Astrocyte of the spinal cord (primary cell): ENCODE data around the gene LMAN1L.

Experiments used
- DNase-seq: peaks from one replicate; pipeline ENCODE4 v3.0.0; 2011; ENCODE audit warnings: low read depth, low spot score
- H3K4me3 ChIP-seq: 2 replicates; pipeline ENCODE4 v1.5.1; 2011; ENCODE audit warnings: low read depth, mild to moderate bottlenecking, low read length, moderate library complexity
- in situ Hi-C: cut with HindIII; loops from 2 replicates; pipeline ENCODE4 v1.10.0; 2017; ENCODE audit warnings: low sequenced_read_pairs
- TF ChIP-seq, protein P1 (sequence below): IDR thresholded peaks from 2 replicates; pipeline ENCODE4 v1.5.1; 2012; ENCODE audit warnings: low read depth, mild to moderate bottlenecking, low read length, inconsistent platforms

The LMAN1L gene

GRCh38 chr15:74827614-74828013 is 15.0 kb downstream of the LMAN1L start:
- no peak for DNase-seq
- H3K4me3 ChIP-seq = no peak overlapping the region
- TF ChIP-seq, protein P1, sequence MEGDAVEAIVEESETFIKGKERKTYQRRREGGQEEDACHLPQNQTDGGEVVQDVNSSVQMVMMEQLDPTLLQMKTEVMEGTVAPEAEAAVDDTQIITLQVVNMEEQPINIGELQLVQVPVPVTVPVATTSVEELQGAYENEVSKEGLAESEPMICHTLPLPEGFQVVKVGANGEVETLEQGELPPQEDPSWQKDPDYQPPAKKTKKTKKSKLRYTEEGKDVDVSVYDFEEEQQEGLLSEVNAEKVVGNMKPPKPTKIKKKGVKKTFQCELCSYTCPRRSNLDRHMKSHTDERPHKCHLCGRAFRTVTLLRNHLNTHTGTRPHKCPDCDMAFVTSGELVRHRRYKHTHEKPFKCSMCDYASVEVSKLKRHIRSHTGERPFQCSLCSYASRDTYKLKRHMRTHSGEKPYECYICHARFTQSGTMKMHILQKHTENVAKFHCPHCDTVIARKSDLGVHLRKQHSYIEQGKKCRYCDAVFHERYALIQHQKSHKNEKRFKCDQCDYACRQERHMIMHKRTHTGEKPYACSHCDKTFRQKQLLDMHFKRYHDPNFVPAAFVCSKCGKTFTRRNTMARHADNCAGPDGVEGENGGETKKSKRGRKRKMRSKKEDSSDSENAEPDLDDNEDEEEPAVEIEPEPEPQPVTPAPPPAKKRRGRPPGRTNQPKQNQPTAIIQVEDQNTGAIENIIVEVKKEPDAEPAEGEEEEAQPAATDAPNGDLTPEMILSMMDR = no peak
- in situ Hi-C loops = no loop called here

GRCh38 chr15:74828835-74829234 is 16.2 kb downstream of the LMAN1L start:
- in situ Hi-C loops = no loop called here

DNA sequence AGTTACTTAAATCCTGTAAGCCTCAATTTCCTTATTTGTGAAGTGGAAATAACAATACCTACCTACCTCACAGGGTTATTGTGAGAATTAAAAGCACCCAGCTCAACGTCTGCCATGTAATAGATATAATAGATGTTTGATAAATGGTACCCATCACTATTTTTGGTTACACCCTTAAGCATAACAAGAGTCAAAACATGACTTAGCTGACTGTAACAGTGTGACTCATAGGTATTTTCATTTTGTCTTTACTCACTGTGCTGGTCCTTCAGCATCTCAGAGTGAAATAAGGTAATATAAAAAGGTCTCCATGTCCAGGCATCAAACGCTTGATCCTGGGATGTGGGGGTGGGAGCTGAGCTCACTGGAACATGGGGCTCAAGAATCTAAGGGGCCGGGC is 16.9 kb downstream of the LMAN1L start:
- no peak overlapping the region for H3K4me3 ChIP-seq
- in situ Hi-C loops = no loop called here
- no peak for DNase-seq
- TF ChIP-seq, protein P1 = no peak

More at GRCh38 chr15:74828835-74829234, 16.2 kb downstream of the LMAN1L start:
- no peak overlapping the region for H3K4me3 ChIP-seq
- DNase-seq = no peak
- TF ChIP-seq, protein P1 = no peak

GRCh38 chr15:74829991-74830390 is 17.4 kb downstream of the LMAN1L start:
- in situ Hi-C loops = no loop called here
- no peak overlapping the region for H3K4me3 ChIP-seq
- TF ChIP-seq, protein P1 = no peak
- no peak for DNase-seq

DNA sequence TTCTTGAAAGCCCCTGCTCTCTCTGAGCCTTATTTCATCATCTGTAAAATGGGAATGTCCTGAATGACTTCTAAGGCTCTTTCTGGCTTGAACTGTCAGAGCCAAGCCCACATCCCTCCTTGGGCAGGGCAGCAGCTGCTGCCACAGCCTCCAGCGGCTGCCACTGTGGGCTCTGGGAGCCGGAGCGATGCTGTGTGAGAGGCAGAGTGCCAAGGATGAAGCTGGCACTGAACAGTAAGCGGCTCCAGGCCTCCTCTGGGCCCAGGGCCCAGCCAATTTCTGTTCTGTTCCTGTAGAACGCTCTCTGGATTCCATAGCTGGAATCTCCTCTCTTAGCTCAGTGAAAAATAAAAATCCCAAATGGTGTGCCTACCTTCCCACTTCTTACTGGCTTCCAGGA is 18.2 kb downstream of the LMAN1L start:
- in situ Hi-C loops = no loop called here
- H3K4me3 ChIP-seq = no peak overlapping the region
- DNase-seq = no peak
- TF ChIP-seq, protein P1 = no peak

DNA sequence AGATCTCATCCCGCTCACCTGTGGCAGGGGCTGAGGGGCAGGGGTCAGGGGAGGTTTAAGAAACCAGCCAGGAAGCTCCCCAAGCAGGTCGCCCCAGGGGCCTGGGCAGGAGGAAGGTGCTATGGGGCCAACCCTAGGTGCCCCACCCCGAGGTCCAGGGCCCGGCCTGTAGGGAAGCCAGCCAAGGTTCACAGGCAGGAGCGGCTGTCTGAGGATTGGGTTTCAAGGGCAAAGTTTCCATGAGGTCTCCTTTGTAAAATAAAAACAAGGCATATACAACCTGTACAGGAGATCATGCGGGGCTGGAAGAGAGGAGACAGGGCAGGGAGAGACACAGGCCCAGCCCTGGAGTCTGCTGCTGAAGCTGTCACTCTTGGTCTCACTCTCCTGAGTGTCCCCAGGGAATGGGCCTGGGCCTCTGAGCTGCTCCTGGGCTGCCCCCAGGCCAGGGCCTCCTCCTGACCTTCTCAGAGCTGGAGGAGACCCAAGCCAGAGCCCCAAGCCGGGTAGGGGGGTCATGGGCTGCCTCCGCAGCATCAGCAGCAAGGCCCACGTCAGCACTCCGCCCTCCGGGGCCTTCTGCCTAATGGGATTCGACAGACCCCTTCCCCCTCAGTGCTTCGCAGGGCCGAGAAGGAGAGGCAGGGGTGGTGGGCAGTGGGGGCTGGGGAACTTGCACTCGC is 19.3 kb downstream of the LMAN1L start:
- H3K4me3 ChIP-seq = no peak overlapping the region
- in situ Hi-C loops = no loop called here
- DNase-seq = no peak
- TF ChIP-seq, protein P1 = no peak
